Transverse colon (tissue), 4 donors: ENCODE measurements around the gene ERICH2.

Source experiments
- CTCF ChIP-seq, 5 experiments: fragments of 200-600 bp in 3 of 5; fragments of 450-650 bp in 2 of 5; sonication (generic) in 3 of 5; IDR thresholded peaks; 1 replicate in 2 of 5; 2 replicates in 3 of 5; pipeline ENCODE4 v1.5.1; 2016 to 2017; ENCODE audit warnings: antibody characterized with exemption in 5 of 5, inconsistent platforms in 3 of 5, mild to moderate bottlenecking in 2 of 5, moderate library complexity in 1 of 5
- EP300 ChIP-seq: sonication (generic); formaldehyde crosslinking; IDR thresholded peaks from one replicate; pipeline ENCODE4 v1.6.1; 2017; ENCODE audit warnings: antibody characterized with exemption, low read depth
- POLR2A ChIP-seq: fragments of 450-650 bp; IDR thresholded peaks from one replicate; pipeline ENCODE4 v1.6.1; 2016; ENCODE audit warnings: antibody characterized with exemption, mild to moderate bottlenecking, moderate library complexity
- POLR2AphosphoS5 ChIP-seq, 3 donors: sonication (generic); formaldehyde crosslinking; IDR thresholded peaks; one replicate each; pipeline ENCODE4 v1.6.1; 2016; ENCODE audit warnings: antibody characterized with exemption in 3 of 3

- no peak for TF ChIP-seq CTCF (IDR thresholded peaks at IDR 0.05)
- no peak for TF ChIP-seq EP300
- TF ChIP-seq POLR2A, result no peak
- no peak for TF ChIP-seq POLR2AphosphoS5 (IDR thresholded peaks at IDR 0.05)
Observed at GRCh38 chr2:170774074-170774473, 3.9 kb downstream of the ERICH2 start.
